OCI-LY7 (cell line): ENCODE measurements around the gene APOBEC3H. TPM values are rescaled to one million over a fixed set of nuclear protein-coding genes. Genes with fewer than 3 reads are reported as not detected.

Experiments used
- BruUV-seq: library from RNA; stranded (reverse); fragments of 400-500 nt; replicated peaks from 2 replicates; lab custom pipeline; 2021; lab: Mats Ljungman, UMichigan
- CTCF ChIA-PET: fragments of 300-600 bp; sonication (Branson Sonifier 250); formaldehyde crosslinking; loops from one replicate; lab custom pipeline; 2022; ENCODE audit warnings: antibody characterized with exemption; ENCODE audit not compliant: unreplicated experiment; lab: Charles Lee
- POLR2A ChIA-PET: fragments of 300-600 bp; sonication (Branson Sonifier 250); formaldehyde crosslinking; loops from one replicate; lab custom pipeline; 2022; ENCODE audit warnings: antibody characterized with exemption; lab: Charles Lee
- DNase-seq: peaks from one replicate; pipeline ENCODE4 v3.0.0-alpha.2; 2015; ENCODE audit warnings: low spot score
- H2AFZ ChIP-seq: fragments of 200-600 bp; sonication (generic), shearing (Covaris generic); 2 replicates; pipeline ENCODE4 v1.6.1; 2014; ENCODE audit warnings: mild to moderate bottlenecking, antibody characterized with exemption, low read length, moderate library complexity
- H3K27ac ChIP-seq: fragments of 200-600 bp; sonication (generic); 2 replicates; pipeline ENCODE4 v1.5.1; 2014; ENCODE audit warnings: mixed run types, low read depth, mild to moderate bottlenecking, moderate library complexity, low read length, inconsistent platforms; ENCODE audit not compliant: poor library complexity, severe bottlenecking
- H3K36me3 ChIP-seq: fragments of 200-600 bp; sonication (generic); 2 replicates; pipeline ENCODE4 v1.6.1; 2014; ENCODE audit warnings: mild to moderate bottlenecking, antibody characterized with exemption, low read length, moderate library complexity, mixed read lengths; ENCODE audit not compliant: insufficient read depth
- H3K4me1 ChIP-seq: fragments of 200-600 bp; sonication (generic); 2 replicates; pipeline ENCODE4 v1.5.1; 2014; ENCODE audit warnings: mild to moderate bottlenecking, low read length; ENCODE audit not compliant: insufficient read depth, poor library complexity, severe bottlenecking
- H3K4me2 ChIP-seq: fragments of 200-600 bp; sonication (generic); 2 replicates; pipeline ENCODE4 v1.6.1; 2014; ENCODE audit warnings: mild to moderate bottlenecking, low read length
- H3K4me3 ChIP-seq: fragments of 200-600 bp; sonication (generic); 2 replicates; pipeline ENCODE4 v1.5.1; 2014; ENCODE audit warnings: mild to moderate bottlenecking, low read depth, low read length; ENCODE audit not compliant: poor library complexity, severe bottlenecking
- H3K79me2 ChIP-seq: fragments of 200-600 bp; sonication (generic); 2 replicates; pipeline ENCODE4 v1.6.1; 2016; ENCODE audit warnings: low read depth, mild to moderate bottlenecking, low read length, moderate library complexity, mixed read lengths; ENCODE audit not compliant: insufficient read depth
- H3K9me2 ChIP-seq: fragments of 200-600 bp; sonication (generic); 2 replicates; pipeline ENCODE4 v1.6.1; 2016; ENCODE audit warnings: mild to moderate bottlenecking, low read length, mixed read lengths; ENCODE audit not compliant: insufficient read depth
- H3K9me3 ChIP-seq: fragments of 200-600 bp; sonication (generic); 2 replicates; pipeline ENCODE4 v1.6.1; 2014; ENCODE audit warnings: mild to moderate bottlenecking, mixed run types, low read length, mixed read lengths
- H4K20me1 ChIP-seq: fragments of 200-600 bp; sonication (generic); 2 replicates; pipeline ENCODE4 v1.6.1; 2014; ENCODE audit warnings: mild to moderate bottlenecking, antibody characterized with exemption, low read length, moderate library complexity, mixed read lengths; ENCODE audit not compliant: insufficient read depth
- CTCF ChIP-seq: fragments of 200-600 bp; sonication (generic); conservative IDR thresholded peaks from 2 replicates; pipeline ENCODE4 v1.5.1; 2014; ENCODE audit warnings: mild to moderate bottlenecking, antibody characterized with exemption, low read length, moderate library complexity, mixed read lengths
- EZH2phosphoT487 ChIP-seq: fragments of 200-600 bp; sonication (generic); IDR thresholded peaks from 2 replicates; pipeline ENCODE4 v1.6.1; 2018; ENCODE audit warnings: low read depth, borderline replicate concordance, mild to moderate bottlenecking, mixed run types, antibody characterized with exemption, low read length, moderate library complexity, mixed read lengths
- intact Hi-C: fragments of 100-400 bp; cut with micrococcal nuclease; formaldehyde crosslinking; loops from one replicate; pipeline ENCODE4 v1.10.0; 2022; ENCODE audit not compliant: unreplicated experiment
- total RNA-seq, 2 experiments: library from RNA; depleted of rRNA in 1 of 2; stranded (reverse); fragments of >200 nt in 1 of 2; shearing (Covaris generic) in 1 of 2; gene quantifications; 2 replicates each; pipeline ENCODE4 v1.2.3, GENCODE V29; 2014 to 2022

APOBEC3H gene
- total RNA-seq, 2 experiments from 2014 or later = 0.99 to 1.2 TPM

DNA sequence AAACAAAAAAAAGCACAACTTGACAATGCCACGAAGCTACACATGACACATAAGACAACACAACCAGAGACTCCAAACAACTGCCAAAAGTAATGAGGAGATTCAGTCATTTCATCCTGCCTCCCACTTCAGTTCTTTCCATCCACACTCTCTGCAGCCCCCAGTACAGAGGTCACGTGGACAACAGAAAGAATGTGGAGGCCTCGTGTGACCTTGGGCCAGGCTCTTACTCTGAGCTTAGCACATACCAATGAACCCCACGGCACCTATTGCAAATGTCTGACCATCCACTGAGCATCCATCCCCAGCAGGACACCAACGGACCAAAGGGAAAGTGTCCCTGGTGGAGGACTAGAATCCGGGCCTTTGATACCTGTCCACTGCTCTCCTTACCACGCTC is 42.9 kb downstream of the APOBEC3H start:
- no peaks in the 10 kb centered on the region for H3K79me2 ChIP-seq
- H4K20me1 ChIP-seq = no peaks in the 10 kb centered on the region
- H2AFZ ChIP-seq = no peak overlapping the region
- CTCF ChIA-PET = no interaction called here
- no peak overlapping the region for H3K4me3 ChIP-seq
- intact Hi-C loops = no loop called here
- DNase-seq = no peak
- no peak overlapping the region for H3K27ac ChIP-seq
- no peak overlapping the region for H3K4me2 ChIP-seq
- BruUV-seq = no TSS peak
- POLR2A ChIA-PET = no interaction called here
- H3K9me2 ChIP-seq = no peaks in the 10 kb centered on the region
- H3K9me3 ChIP-seq = no peaks in the 10 kb centered on the region
- no peaks in the 10 kb centered on the region for H3K36me3 ChIP-seq
- peaks cover 11% of the 10 kb centered on the region for H3K4me1 ChIP-seq
- TF ChIP-seq CTCF = no peak
- TF ChIP-seq EZH2phosphoT487 = no peak

DNA sequence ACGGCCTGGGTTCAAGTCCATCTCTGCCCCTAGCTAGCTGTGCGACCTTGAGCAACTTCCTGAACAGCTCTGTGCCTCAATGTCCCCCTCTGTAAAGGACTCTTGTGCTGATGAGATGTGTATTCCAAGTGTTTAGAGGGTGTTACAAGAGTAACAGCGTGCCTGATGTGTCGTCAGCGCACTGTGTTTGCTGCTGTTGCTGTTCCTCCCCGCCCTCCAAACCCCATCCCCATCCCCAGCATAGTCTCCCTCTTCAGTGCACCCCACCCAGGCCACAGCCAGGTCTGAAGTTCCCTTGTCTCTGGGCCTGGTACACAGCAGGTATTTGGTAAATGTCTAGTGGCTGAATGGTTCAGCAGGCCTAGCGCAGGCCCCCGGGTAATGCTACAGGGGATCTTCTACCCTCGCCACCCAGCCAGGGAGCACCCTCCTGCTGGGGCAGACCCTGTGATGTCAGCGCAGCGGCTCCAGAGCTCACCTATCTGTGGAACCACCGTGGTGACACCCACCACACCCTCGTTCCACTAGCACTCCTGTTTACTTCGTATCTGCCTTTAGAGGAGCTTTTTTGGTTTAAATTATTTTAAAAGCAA is 45.1 kb downstream of the APOBEC3H start:
- Histone ChIP-seq H3K27ac (no peak overlapping the region), H4K20me1 (no peaks in the 10 kb centered on the region), H3K9me2 (no peaks in the 10 kb centered on the region), H3K4me1 (peaks cover 23% of the 10 kb centered on the region), H3K4me2 (no peak overlapping the region), H3K9me3 (no peaks in the 10 kb centered on the region), H3K4me3 (no peak overlapping the region), H3K79me2 (no peaks in the 10 kb centered on the region), H3K36me3 (no peaks in the 10 kb centered on the region), H2AFZ (no peak overlapping the region)
- ChIA-PET POLR2A (no interaction called here), CTCF (no interaction called here)
- DNase-seq = no peak
- no peak for TF ChIP-seq CTCF
- no peak for TF ChIP-seq EZH2phosphoT487
- BruUV-seq = no TSS peak
- intact Hi-C loops = no loop called here

DNA sequence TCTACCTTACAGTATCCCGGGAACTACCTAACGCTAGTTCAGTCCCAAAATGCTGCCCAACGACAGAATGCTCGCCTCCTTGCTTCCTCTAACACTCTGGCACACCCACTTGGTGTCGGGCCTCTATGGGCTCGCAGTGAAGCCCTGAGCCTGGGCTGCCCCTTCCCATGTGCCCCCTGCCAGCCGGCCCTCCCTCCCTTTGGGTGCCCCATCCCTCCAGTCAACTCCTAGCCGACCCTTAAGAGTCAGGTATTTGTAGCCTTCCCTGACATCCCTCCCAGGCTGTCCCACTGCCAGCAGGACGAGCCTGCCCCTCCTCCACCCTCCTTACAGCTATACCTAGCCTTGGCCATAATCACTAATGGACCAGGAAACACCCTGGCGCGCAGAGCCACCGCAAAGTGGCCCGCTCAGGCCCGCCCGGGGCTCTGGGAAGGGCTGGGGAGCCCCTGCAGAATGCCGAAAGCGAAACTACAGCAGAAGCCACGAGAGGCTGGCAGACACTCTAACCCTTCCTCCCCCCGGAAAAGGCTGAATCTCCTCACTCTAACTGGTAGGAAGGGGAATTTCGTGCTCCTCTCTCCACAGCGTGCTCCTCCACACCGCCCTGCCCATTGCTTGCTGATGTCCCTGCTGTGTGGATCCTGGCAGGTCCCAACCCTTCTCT is 47.2 kb downstream of the APOBEC3H start:
- H3K4me2 ChIP-seq = peak overlapping the region; percentile 94
- peak overlapping the region; percentile 26 for H3K27ac ChIP-seq
- intact Hi-C loops = no loop called here
- TF ChIP-seq CTCF (no peak), EZH2phosphoT487 (no peak)
- H3K79me2 ChIP-seq = no peaks in the 10 kb centered on the region
- CTCF ChIA-PET = no interaction called here
- no peaks in the 10 kb centered on the region for H3K9me3 ChIP-seq
- BruUV-seq = no TSS peak
- peak overlapping the region; percentile 65 for H2AFZ ChIP-seq
- H3K4me3 ChIP-seq = peak overlapping the region; percentile 88
- H3K9me2 ChIP-seq = no peaks in the 10 kb centered on the region
- no peaks in the 10 kb centered on the region for H3K36me3 ChIP-seq
- no peaks in the 10 kb centered on the region for H4K20me1 ChIP-seq
- peak; percentile 64 for DNase-seq
- peaks cover 35% of the 10 kb centered on the region for H3K4me1 ChIP-seq
- POLR2A ChIA-PET = no interaction called here
